Chondrocyte (in vitro differentiated cells): ENCODE data around the gene RNPEPL1. TPM values are rescaled to one million over a fixed set of nuclear protein-coding genes. Genes with fewer than 3 reads are reported as not detected.
"Not testable (repeated sequence)": the region's sequence is repeated elsewhere in the genome, so short reads cannot be mapped to it uniquely, and the experiment has no call there.

Experiments
- DNase-seq: peaks from one replicate; pipeline ENCODE4 v3.0.0; 2021; ENCODE audit warnings: mixed read lengths, low spot score
- H3K27ac Mint-ChIP-seq: one replicate; pipeline ENCODE4 v1.8.0; 2021; ENCODE audit warnings: mild to moderate bottlenecking, moderate library complexity, mixed read lengths; ENCODE audit not compliant: unreplicated experiment
- H3K27me3 Mint-ChIP-seq: 2 replicates; pipeline ENCODE4 v1.8.0; 2021; ENCODE audit warnings: low read depth, mixed read lengths
- H3K36me3 Mint-ChIP-seq: 2 replicates; pipeline ENCODE4 v1.8.0; 2021; ENCODE audit warnings: low read depth, mixed read lengths
- H3K4me1 Mint-ChIP-seq: 2 replicates; pipeline ENCODE4 v1.8.0; 2021; ENCODE audit warnings: low read depth, mild to moderate bottlenecking, mixed read lengths
- H3K4me3 Mint-ChIP-seq: one replicate; pipeline ENCODE4 v1.8.0; 2021; ENCODE audit warnings: mild to moderate bottlenecking, moderate library complexity, mixed read lengths; ENCODE audit not compliant: unreplicated experiment
- H3K9me3 Mint-ChIP-seq: 2 replicates; pipeline ENCODE4 v1.8.0; 2021; ENCODE audit warnings: low read depth, mixed read lengths
- CTCF ChIP-seq: fragments of 200-600 bp; sonication (generic); IDR thresholded peaks from 2 replicates; pipeline ENCODE4 v1.5.0; 2021; ENCODE audit warnings: antibody characterized with exemption, mild to moderate bottlenecking, moderate library complexity
- long read RNA-seq: library from polyadenylated mRNA; stranded (forward); transcript quantifications from one replicate; pipeline ENCODE4 v2.0.0, GENCODE V29; 2021
- total RNA-seq: library from RNA; stranded (reverse); gene quantifications from 3 replicates; pipeline ENCODE4 v1.2.1, GENCODE V29; 2021

RNPEPL1 gene
- 54.9 to 63.2 TPM (median 61.3 TPM) in 3 replicates for total RNA-seq
- long read RNA-seq, full-length matches to known transcripts, result 148 of 184 reads
- long read RNA-seq, partial matches to known transcripts, result 11 of 184 reads
- long read RNA-seq, other reads (novel, unspliced or antisense), result 25 of 184 reads

GRCh38 chr2:240567872-240568677 is at the start of gene RNPEPL1:
RNPEPL1 (plus strand) TSS chr2:240568484; CDS start chr2:240568587, 103 bp downstream.
- H3K36me3 Mint-ChIP-seq, result no peaks in the 10 kb centered on the region
- no peaks in the 10 kb centered on the region for H3K27me3 Mint-ChIP-seq
- H3K4me1 Mint-ChIP-seq, result peaks cover 42% of the 10 kb centered on the region
- peak; percentile 58 for TF ChIP-seq CTCF
- peak within 1 kb of the TSS; percentile 82 for H3K4me3 Mint-ChIP-seq
- H3K27ac Mint-ChIP-seq, result peak within 1 kb of the TSS; percentile 76
- DNase-seq, result peak; percentile 77
- no peaks in the 10 kb centered on the region for H3K9me3 Mint-ChIP-seq

GRCh38 chr2:240518981-240519380 is 49.3 kb upstream of the RNPEPL1 start:
- Mint-ChIP-seq H3K4me3 (no peak overlapping the region), H3K4me1 (peaks cover 1% of the 10 kb centered on the region), H3K27ac (no peak overlapping the region), H3K9me3 (peaks cover 6% of the 10 kb centered on the region), H3K36me3 (peaks cover 15% of the 10 kb centered on the region), H3K27me3 (no peaks in the 10 kb centered on the region)
- DNase-seq, result no peak
- TF ChIP-seq CTCF, result no peak

GRCh38 chr2:240519396-240520129 is 48.7 kb upstream of the RNPEPL1 start:
- no peak for TF ChIP-seq CTCF
- Mint-ChIP-seq H3K36me3 (peaks cover 20% of the 10 kb centered on the region), H3K27ac (no peak overlapping the region), H3K9me3 (peaks cover 6% of the 10 kb centered on the region), H3K4me1 (no peaks in the 10 kb centered on the region), H3K27me3 (no peaks in the 10 kb centered on the region), H3K4me3 (no peak overlapping the region)
- no peak for DNase-seq

- Mint-ChIP-seq H3K9me3 (peaks cover 14% of the 10 kb centered on the region), H3K27ac (no peak overlapping the region), H3K36me3 (peaks cover 27% of the 10 kb centered on the region), H3K4me1 (no peaks in the 10 kb centered on the region), H3K27me3 (no peaks in the 10 kb centered on the region), H3K4me3 (no peak overlapping the region)
- no peak for TF ChIP-seq CTCF
- no peak for DNase-seq
Observed at GRCh38 chr2:240520130-240520973, 47.9 kb upstream of the RNPEPL1 start.

- Mint-ChIP-seq H3K9me3 (peaks cover 17% of the 10 kb centered on the region), H3K27me3 (no peaks in the 10 kb centered on the region), H3K4me1 (no peaks in the 10 kb centered on the region), H3K27ac (no peak overlapping the region), H3K36me3 (peaks cover 31% of the 10 kb centered on the region), H3K4me3 (no peak overlapping the region)
- no peak for DNase-seq
- TF ChIP-seq CTCF, result no peak
Observed at GRCh38 chr2:240520974-240521350, 47.3 kb upstream of the RNPEPL1 start.

- not testable (repeated sequence) for DNase-seq, H3K4me3 Mint-ChIP-seq, H3K27ac Mint-ChIP-seq, H3K27me3 Mint-ChIP-seq, H3K4me1 Mint-ChIP-seq
- peaks cover 34% of the 10 kb centered on the region for H3K36me3 Mint-ChIP-seq
- H3K9me3 Mint-ChIP-seq, result peaks cover 17% of the 10 kb centered on the region
Observed at GRCh38 chr2:240521885-240522284, 46.4 kb upstream of the RNPEPL1 start.
